T1000 (cell line): ENCODE results near the gene KRTAP10-1.

Experiments
- DNase-seq: peaks from one replicate; lab custom pipeline; 2025; ENCODE audit warnings: mixed read lengths; lab: John Stamatoyannopoulos, UW

Gene KRTAP10-1

GRCh38 chr21:44548381-44548780 lies 8.4 kb upstream of the KRTAP10-1 start:
- DNase-seq, result no peak

- no peak for DNase-seq
Observed at GRCh38 chr21:44547656-44548331, 7.8 kb upstream of the KRTAP10-1 start.

DNA sequence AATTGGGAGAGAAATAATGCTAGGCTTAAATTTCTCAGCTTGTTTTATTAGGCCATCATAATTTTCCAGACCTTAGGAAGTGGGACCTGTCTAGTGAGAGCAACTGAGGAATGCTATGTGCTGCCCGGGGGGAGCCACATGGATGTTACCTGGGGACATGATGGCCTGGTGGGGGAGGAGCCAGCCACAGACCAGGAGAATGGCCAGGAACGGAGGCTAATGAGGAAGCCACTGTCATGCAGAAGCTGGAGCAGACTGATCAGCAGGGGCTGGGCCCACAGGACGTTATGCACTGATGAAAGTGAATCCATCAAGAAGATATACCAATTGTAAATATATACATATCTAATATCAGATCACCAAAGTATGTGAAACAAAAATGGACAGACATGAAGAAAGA lies 4.6 kb upstream of the KRTAP10-1 start:
- DNase-seq, result no peak

GRCh38 chr21:44542716-44543115 lies 2.7 kb upstream of the KRTAP10-1 start:
- no peak for DNase-seq

- DNase-seq, result no peak
Observed at GRCh38 chr21:44540741-44541288, 820 bp upstream of the KRTAP10-1 start.

DNA sequence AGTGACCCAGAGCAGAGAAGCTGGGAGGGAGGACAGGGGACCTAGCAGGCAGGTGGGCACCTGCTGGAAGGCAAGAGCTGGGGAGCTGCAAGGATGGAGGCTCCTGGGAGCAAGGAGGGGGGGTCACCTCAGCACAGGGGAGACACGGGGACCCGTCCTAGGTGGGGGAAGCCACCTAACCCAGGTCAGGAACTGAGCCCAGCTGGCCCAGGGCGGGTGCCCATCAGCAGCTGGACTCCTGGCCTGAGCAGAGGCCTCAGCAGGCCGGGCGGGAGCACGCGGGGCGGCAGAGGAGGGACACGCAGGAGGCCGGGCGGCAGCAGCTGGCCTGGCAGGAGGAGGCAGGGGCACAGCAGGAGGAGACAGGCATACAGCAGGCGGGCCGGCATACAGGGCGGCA lies 949 bp downstream of the KRTAP10-1 start:
- DNase-seq, result no peak

GRCh38 chr21:44537930-44538911 lies 1.8 kb downstream of the KRTAP10-1 start:
- no peak for DNase-seq

DNA sequence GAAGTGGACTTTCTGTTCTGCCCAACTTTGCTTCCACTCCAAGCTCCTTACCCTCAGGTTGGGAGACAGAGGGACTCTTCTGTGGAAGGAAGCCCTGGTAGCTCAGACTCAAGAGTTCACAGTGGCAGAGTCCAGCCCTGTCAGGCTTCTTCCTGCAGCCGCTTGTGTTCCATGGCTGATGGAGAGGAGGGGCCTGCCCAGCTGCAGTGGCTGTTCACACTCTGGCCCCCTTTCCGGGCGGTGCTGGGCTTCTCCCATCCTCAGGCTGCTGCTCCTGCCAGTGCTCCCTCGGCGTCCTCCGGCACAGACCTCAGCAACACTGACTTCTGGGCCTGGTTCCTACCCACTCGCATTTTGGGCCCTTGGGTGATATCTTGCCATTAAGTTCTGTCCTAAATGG lies 4.0 kb downstream of the KRTAP10-1 start:
- DNase-seq, result no peak

GRCh38 chr21:44534688-44535087 lies 5.3 kb downstream of the KRTAP10-1 start:
- DNase-seq, result no peak

DNA sequence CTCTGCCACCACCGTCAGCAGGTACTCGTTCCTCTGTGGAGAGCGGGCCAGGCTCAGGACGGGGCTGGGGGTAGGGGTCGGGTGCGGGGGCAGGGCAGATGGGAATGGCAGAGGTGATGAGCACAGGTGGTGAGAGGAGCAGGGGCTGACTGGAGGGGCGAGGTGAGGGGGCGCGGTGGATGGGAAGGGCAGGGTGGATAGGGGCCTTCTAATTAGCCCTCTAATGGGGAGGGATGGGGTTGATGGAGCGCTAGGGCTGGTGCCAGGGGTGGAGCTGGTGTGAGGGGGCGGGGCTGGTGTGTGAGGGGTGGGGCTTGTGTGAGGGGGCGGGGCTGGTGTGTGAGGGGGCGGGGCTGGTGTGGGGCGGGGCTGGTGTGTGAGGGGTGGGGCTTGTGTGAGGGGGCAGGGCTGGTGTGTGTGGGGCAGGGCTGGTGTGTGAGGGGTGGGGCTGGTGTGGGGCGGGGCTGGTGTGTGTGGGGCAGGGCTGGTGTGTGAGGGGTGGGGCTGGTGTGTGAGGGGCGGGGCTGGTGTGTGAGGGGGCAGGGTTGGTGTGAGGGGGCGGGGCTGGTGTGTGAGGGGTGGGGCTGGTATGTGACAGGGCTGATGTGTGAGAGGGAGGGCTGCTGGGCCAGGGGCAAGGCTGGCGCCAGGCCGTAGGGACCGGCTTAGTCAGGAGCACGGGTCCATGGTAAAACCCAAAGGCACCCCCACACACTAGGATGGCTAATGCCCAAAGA lies 5.9 kb downstream of the KRTAP10-1 start:
- DNase-seq, result no peak

GRCh38 chr21:44533121-44533890 lies 6.7 kb downstream of the KRTAP10-1 start:
- no peak for DNase-seq

DNA sequence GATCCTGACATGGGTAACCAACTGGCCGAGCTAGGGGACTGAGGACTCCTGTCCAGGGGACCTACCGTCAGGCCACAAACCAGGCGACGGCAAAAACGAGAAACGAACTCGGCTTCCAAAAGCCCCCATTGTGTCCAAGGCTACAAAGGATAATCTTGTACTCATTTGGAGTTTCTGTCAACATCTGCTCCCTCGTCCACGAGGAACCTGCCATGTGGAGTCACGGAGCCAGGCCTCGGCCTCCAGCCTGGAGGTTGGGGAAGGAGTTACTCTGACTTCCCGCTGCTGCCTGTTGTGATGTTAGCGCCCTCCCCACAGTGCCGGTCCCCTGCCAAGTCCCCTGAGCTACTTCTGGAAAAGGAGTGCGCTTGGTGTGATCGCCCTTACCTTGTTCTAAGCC lies 7.3 kb downstream of the KRTAP10-1 start:
- no peak for DNase-seq

DNA sequence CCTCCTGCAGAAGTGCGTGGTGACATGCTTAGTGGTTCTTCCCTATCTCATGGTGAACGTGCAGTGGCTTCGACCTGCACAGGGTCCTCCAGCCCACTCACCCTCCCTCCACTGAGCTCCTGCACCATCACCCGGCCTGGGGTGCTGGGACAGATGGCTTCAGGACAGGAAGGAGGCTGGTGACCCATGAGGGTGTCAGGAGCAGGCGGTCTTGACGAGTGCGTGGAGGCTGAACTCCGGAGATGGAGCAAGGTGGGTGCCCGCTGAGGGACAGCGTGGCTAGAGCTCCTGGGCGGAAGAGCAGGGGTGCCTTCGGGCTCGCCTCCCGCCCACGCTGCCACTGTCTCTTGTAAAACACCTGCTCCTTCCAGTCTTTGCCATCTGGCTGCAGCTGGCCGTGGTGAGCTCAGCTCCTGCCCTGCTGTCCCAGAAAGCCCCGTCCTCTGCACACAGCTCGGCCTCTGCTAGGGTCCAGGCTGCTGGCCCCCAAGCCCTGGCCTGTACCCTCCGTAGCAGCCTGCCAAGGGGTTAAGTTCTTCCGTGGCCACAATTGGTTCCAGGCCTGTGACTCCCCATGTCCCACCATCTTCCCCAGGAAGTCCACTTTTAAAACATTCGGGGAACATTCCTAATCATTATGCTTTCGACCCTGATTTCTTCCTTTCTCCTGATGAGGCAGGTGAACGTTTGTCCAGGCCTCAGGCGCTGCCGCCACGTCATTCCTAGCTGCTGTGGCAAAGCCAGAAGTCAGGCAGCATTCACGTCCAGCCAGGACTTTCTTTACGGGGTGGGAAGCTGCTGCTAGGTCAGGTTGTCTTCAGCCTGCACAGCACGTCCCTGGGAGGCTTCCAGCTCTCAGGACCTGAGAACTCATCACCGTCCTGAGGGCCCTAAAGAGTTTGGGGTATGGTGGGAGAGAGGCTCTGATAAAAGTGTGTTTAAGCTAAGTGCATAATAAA lies 8.1 kb downstream of the KRTAP10-1 start:
- no peak for DNase-seq

DNA sequence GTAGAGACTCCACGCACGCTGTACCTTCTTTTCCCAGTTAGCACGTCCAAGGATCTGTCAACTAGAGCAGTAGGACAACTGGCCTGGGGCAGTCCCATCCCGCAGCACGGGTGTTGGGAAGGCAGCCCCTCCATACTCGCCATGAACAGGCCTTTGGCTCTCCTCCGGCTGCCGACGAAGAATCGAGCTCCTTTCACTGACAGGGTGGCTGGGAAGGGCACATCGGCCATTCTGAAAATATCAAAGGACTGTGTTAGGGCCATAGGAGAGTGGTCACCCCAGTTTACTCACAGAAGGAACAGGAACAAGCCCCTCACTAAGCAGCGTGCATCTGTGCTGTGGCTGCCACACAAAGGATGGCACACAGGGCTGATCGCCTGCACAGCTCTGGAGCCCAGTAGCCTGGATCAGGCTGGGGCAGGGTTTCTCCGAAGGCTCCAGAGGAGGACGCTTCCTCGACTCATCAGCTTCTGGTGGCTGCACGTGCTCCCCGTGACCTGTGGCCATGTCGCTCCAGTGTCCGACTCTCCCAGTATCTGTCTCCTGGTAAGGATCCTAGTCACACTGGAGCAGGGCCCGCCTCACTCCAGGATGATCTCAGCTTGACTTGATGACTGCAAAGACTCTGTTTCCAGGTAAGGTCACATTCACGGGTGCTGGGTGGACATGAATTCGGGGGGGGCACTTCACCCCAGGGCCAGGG lies 8.9 kb downstream of the KRTAP10-1 start:
- DNase-seq, result no peak

- no peak for DNase-seq
Observed at GRCh38 chr21:44530221-44530902, 9.6 kb downstream of the KRTAP10-1 start.

DNA sequence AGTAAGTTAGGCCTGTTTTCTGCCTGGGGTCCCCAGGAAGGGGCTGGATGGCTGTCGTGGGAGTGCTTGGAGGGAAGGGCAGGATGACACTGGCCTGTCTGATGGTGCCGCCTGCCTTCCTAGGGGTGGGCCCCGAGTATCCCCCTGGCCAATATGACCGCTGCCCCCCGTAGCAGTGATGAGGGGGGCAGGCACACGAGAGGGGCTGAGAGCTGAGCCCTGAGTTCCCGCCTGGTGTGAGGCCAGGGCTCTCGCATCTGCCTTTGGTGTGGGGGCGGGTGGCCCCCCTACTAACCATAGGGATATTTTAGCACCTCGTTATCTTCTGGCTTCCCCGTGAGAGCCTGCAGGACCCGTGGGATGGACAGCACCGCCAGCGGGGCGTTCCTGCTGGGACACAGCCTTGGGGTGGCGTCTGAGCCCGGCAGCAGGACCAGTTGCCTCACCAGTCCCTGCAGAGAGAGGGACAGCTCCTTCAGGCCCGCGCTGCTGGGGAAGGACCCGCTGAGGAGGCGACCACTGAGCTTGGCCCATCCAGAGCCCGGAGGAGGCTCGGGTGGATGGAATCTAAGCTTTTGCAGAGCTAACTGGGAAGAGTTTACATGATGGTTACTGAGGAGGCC lies 10.4 kb downstream of the KRTAP10-1 start:
- DNase-seq, result no peak

DNA sequence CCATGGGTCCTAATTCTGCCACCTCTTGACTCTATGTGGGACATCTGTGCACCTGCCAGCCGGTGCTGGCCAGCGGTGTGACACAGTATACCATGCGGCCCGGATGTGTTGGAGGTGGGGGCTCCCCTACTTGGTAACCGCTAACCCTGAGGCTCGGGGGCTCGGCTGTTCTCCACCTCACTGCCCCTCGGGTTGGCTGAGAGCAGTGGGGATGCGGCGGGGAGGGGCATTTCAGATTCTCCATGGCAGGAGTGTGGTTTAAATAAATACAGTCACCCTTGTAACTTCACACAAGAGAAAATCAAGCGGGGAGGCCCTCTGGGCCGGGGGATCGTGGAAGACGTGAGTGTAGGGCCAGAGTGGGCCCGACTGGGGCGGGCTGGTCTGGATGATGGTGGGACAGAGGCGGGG lies 11.0 kb downstream of the KRTAP10-1 start:
- no peak for DNase-seq

DNA sequence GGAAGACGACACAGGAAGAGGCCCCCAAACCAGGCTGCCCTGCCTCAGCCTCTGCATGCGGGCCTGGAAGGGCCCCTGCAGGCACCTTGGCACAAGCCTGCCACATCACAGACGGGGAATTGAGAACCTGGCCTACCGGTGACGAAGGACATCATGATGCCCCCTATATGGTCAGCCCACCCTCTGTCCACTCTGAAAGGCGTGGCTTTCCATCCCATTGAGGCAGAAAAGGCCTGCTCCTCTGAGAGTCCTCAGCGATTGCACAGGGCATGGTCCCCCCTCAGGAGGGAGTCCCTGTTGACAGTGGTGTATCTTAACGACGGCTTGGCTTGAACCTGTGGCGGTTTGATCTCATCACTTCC lies 11.4 kb downstream of the KRTAP10-1 start:
- no peak for DNase-seq
